GM19043 (cell line): ENCODE results near the gene RIMBP2.

Experiments
- ATAC-seq: cut with Tn5 transposase; IDR thresholded peaks from one replicate; pipeline ENCODE4 v1.9.1; 2021; ENCODE audit warnings: low read depth; ENCODE audit not compliant: unreplicated experiment

The RIMBP2 gene

DNA sequence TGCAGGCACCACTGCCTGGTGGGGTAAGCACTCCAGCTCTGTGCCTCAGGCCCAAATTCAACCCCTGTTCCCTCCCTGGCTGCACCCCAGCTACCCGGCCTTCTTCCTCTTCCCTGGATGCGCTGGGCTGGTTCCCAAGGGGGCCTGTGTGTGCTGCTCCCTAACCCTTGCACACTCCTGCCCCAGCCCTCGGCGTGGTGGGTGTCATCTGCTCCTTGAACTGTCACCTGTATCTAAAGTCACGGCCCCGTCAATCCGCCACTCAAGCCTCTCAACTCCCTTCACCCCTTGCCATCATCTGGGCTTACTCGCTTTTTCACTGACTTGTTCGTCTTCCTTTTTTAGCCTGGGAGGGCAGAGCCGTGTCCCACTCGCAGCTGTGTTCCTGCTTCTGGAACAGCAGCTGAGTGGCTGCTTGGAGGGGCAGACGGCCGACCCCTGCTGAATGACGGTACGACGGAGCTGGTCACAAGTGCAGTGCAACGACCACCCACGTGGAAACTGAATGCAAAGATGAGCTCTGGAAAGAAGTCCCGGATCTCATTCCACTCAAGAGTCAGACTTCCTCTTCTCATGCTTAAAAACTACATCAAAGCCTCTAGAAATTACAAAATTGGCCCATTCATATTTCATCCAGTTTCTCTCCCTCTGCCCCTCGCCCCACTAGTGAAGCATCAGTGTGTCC is 239.5 kb downstream of the RIMBP2 start:
- no peak for ATAC-seq

DNA sequence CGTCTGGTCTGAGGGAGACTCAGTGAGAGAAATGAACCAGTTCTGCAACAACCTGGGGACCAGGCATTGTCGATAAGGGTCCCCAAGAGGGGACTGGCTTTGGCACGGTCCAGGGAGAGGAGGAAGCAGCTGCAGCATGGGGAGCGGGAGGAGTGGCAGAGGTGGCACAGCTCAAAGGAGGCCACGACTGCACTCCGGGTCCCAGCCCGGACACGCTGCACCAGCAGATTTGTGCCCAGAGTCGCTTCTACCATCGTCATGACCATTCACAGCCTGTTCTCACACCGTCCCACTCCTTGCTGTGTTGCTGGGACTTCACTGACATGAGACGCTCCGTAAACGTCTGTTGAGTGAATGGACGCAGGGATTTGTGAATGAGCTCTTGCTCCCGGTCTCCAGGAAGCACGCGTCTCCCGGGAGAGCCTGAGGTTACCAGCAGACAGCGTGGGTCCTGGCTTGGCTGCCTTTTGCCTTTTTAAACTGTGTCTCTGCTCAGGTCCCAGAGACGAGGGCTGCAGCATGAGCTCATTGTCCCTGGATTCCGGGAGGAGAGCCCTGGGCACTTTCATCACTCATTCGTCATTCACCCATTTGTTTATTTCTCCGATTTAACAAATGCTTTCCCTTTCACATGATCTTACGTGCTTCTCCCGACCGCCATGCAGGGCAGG is 241.4 kb downstream of the RIMBP2 start:
- ATAC-seq = no peak

DNA sequence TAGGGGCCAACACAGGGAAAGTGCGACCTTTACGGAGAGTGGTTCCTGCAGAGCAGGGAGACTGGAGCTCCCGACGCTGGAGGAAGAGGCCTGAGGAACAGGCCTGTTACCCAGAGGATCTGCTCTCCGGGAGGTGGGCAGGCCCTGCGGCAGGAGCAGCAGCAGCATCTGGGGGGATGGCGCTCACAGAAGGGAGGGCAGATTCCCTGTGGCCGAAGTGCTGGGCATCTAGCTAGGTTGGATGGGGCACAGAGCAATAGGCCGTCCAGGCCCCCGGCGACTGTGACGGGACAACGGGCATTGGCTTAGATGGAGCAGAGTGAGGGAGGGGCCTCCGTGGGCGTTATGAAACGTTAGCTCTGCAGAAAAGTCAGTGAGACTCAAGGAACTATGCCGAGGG is 242.8 kb downstream of the RIMBP2 start:
- ATAC-seq = no peak

DNA sequence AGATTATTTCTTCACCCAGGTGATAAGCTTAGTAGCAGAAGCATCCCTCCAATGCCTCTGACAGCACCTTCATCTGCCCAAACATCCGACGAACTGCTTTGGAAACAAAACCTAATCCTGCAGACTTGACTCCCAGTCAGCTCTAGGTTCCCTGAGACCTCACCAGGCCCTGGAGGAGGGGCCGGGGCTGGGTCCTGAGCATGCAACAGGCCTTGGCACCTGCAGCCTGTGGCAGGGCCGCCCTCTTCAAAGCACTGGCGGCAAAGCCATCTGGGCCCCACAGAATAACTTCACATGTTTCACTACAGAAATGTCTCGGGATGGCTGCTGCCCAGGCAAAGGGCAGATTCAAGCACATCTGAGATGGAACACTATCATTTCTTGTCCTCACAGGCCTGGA is 245.1 kb downstream of the RIMBP2 start:
- ATAC-seq = no peak

GRCh38 chr12:130469552-130469951 is 246.5 kb downstream of the RIMBP2 start:
- ATAC-seq = no peak

- ATAC-seq = no peak
These were observed 247.3 kb downstream of the RIMBP2 start for GRCh38 chr12:130468700-130469245.

- ATAC-seq = no peak
These were observed 247.9 kb downstream of the RIMBP2 start for GRCh38 chr12:130468186-130468585.

DNA sequence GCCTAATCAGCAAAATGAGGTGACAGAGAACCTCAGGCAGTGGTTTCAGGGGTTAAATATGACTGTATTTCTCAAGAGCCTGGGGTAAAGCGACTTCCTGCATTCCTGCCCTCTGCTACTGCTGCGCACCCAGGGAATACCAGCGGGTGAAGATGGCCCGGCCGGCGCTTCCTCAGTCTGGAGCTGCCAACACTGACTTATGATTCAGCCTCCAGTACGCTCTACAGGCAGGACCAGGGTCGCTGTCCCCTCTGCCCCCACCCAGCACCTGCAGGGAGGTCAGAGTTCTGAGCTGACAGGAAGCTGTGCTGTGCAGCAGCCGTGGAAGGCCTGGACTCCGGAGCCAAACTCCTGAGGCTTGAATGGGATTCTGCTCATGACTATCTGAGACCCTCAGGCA is 250.5 kb downstream of the RIMBP2 start:
- no peak for ATAC-seq

DNA sequence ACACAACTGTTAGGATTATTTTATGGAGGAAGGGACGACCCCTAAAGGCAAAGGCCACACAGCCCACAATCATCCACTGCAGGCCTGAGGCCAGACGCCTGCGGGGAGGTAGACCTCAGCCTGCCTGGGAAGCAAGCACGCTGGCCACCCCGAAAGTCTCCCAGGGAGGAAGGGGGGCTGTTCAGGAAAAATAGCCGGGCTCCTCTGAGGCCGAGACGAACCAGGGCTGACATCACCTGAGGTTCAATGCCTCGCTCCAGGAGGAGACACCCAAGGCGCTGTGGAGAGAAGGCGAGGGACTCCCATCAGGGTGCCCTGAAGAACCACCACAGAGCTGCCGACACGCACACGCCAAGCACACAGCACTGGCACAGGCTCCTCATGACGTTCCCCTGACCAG is 251.1 kb downstream of the RIMBP2 start:
- no peak for ATAC-seq

GRCh38 chr12:130463818-130464670 is 252.1 kb downstream of the RIMBP2 start:
- no peak for ATAC-seq

DNA sequence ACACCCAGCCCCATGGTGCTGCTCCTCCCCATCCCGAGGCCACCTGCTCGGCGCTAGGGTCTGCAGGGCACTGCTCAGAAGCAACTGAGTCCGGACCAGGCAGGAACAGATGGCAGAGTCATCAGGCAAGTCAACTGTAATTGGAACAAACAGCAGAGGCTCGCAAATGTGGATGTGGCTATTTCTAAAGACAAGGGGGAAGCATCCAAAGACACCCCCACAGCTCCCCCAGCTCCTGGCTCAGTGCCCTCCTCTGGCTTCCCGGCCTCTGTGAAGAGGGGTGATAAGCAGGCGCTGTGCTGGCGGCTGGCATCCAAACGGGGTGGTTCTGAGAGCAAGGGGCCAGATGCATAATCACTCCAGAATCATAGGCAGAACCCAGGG is 252.8 kb downstream of the RIMBP2 start:
- no peak for ATAC-seq

DNA sequence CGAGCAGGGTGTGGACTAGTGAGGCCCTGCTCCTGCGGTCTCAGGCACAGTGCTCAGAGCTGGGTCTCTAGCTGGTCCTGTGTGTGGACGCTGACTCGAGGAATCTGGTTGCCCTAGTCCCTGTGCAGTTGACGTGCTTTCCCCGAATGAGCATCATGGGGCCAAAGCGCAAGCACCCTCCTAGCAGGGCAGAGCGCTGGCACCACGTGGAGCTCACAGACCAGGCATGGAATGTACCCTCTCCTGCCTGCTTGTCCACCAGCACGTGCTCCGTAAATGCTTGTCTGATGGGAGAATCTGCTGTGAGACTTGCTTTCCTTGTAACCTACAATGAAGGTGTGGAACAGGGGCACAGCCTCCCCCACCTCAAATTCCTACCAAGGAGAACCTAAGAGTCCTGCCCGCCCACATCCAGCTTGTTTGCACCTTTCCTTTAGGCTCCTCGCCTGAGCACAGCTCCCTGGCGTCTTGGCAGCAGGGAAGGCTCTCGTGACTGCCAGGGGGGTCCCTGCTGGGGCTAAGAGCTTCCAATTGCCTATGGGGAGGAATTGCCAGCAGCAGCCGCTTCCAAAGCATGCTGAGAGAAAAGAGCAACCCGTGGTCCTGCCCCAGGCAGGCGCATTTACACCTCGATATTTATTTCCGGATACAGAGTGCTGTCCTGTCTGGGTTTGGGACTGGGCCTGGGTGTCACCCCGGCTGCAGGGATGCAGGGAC is 253.4 kb downstream of the RIMBP2 start:
- ATAC-seq = no peak

DNA sequence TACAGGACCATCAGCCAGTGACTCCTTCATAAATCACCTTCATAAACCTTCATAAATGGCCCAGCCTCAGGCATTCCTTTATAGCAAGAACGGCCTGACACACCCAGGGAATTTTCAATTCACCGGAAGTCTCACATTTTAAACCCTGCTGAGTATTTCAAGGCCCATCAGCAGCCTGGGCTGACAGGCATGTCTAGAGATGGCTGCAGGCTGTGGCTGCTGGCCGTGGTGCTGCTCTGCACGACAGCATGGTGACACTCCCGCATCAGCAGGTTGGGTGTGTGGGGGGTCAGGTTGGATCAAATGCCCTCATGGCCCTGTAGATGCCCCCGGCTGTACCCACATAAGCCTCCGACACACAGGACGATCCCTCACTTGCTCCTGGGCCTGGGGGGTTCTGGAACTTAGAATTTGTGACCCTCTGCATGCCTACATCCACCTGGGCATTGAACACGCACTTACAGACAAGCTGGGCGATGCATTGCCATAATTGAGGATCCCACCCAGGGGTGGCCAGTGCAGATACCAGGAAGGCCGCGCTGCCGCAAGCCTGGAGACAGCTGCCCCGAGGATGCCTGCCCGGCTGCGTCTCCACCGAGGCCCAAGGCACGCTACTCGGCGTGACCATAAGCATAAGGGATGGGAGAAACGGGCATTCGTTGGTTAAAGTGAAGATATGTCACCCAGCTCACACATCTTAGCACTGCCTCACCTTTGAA is 254.1 kb downstream of the RIMBP2 start:
- ATAC-seq = no peak

GRCh38 chr12:130461447-130461815 is 254.7 kb downstream of the RIMBP2 start:
- no peak for ATAC-seq

DNA sequence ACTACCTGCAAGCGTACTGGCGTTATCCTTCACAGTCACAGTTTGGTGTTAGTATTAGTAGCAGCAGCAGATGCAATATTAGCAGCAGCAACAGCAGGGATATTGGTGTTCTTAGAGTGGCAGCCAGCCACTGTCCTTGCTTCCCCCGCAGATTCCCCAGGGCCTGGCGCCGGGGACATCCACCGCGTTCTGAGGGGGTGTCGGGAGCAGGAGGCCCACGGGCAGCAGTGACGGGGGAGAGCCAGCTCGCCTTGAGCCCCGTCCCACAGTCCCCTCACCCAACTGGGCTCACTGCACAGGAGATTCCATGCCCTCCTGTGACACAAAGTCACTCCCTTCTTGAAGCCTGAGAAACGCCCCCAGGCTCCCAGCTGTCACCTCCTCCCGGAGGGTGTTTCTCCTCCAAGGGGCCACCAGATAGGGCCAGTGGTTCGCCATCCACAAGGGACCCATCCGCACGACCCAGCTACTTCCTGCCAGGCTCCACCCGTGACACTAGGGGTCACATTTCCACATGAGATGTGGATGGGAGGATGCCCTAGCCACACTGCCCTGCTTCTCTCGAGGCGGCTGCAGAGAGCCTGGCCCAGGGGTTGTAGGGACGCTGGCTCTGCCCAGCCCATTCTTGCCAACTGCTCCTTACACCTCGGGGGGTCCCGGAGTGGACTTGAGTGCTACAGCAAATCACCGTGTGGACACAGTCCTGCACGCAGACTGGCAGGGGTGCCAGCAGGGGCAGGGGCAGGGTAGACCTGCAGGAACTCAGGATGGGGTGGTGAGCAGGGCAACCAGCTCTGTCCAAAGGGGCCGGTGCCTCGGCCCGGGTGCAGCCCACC is 255.3 kb downstream of the RIMBP2 start:
- no peak for ATAC-seq

DNA sequence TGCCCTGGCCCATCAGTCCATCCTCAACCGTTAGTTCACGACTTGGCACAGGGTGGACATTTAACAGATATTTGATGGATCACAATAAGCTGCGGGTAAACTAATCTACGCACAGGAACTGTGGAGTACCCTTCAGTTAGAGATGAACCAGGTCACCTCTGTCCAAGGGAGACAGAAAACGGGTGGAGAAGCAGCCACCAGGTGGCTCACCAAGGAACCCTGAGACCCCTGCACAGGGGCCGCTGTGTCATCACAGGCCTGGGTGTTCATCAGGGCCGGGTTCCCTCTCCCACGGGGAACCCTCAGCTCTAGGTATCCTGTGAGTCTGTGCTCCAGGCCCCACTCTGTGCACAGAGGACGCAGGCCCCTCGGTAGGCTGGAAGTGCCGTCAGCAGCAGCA is 256.2 kb downstream of the RIMBP2 start:
- no peak for ATAC-seq

DNA sequence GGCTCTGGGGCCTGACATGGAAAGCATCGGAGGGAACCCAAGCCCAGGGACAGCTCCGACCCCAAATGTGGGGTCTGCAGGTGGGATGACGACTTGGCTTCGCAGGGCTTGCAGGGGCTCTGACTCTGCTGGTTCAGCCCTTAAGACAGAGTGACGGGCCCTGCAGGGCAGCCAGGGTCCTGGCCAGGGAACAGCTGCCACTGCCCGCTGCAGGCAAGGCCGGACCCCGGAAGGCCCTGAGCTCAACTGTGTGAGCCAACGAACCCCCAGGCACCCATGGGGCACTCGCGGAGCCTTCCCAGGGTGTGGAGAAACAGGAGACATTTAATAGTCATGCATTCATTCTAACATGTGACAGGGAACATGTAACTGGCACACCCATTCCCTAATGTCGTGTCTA is 257.8 kb downstream of the RIMBP2 start:
- no peak for ATAC-seq

DNA sequence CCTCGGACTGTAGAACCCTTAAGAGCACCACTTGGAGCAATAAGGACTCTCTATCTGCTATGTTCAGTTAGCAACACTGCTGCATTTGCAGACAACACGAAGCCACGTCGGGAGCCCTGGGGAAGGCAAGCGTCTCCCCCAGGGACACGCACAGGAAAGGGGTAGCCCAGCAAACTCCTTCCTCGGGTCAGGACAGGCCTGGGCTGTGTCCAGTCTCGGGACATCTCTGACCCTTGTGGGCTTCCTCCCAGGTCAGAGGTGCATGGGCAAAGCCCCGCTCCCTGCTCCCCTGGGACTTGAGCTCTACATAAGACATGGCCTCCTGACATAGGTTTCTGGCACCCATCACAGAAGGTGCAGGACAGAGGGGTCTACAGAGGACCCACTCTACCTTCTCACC is 258.9 kb downstream of the RIMBP2 start:
- no peak for ATAC-seq
